ENCODE data around the gene PRRX1.

The PRRX1 gene

DNA sequence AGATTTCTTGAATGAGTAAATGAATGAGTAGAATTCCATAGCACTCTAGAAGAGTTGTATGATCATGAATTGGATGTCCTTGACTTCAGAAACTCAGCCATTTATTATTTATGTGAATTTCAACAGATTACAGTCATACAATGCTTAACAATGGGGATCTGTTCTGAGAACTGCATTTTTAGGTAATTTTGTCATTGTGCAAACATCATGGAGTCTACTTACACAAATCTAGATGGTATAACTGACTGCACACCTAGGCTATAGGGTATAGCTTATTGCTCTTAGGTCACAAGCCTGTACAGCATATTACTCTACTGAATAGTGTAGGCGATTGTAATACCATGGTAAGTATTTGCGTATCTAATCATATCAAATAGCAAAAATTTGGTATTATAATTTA, 59.6 kb downstream of the PRRX1 start:
- no peak for DNase-seq

DNA sequence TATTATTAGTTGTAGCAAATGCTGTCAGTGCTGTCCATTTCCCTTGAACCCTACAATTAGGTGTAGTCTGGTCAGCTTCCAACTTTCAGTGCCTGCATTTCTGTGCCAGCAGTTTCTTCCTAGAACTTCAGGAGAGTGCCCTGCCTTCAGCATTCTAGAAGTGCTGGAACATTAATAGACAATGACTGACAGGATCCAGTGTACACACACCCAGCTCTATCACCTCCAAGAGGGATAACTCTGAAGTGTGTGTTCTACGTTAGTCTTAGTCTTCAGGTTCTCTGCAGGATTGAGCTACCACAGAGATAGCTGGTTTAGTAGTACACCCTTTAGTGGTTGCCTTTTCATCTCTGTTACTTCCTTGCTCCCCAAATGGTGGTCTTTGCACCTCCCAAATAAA, 61.4 kb downstream of the PRRX1 start:
- no peak for DNase-seq

DNA sequence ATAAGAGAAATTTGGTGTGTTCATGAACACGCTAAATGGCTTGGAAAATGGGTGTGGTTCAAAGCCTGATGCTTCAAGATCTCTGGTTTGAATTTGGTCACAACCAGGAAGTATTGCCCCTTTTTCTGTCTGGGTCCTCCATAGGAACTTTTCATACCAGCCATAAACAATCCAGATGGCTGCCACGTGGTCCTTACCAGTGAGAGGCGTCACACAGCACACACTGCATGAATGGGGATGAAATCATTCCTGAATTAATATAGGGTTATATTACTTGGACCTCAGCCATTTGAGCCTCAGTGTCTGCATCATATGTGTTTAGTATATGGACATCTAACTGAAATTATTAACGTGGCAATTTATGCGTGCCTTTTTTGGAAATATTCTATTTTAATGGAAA, 64.0 kb downstream of the PRRX1 start:
- no peak for DNase-seq

DNA sequence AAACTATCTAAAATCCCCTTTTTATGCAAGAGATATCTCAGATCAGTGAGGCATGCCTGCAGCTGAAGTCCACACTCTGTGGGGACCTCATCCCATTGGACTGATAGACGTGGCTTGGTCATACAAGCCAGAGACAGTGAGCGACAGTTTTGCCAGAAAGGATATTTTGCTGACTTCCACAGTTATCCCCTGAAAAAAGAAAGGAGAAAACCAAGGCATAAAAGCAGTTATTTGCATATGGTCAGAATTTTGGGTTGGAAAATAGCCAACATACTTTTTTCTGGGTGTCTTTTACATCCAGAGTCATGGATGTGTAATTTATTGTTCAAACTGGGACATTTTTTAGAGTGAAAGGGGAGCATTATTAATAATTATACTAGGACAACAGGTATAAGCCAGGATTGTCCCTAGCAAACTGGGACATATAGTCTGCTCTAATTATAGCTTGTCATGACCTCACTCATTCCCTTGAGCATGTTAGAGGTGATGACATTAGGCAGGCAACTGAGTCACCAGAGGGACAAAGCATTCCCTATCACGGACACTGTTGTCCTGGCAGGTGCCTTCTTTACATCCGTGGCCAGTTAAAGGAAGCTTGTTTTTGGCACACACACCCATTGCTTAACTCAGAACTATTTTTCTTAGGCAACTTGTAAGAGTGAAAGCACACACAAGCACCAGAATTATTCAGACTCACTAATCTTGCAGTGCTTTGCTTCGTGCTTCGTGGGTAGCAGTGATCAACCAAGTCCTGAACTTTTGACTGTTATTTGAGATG, 65.5 kb downstream of the PRRX1 start:
- DNase-seq = no peak

DNA sequence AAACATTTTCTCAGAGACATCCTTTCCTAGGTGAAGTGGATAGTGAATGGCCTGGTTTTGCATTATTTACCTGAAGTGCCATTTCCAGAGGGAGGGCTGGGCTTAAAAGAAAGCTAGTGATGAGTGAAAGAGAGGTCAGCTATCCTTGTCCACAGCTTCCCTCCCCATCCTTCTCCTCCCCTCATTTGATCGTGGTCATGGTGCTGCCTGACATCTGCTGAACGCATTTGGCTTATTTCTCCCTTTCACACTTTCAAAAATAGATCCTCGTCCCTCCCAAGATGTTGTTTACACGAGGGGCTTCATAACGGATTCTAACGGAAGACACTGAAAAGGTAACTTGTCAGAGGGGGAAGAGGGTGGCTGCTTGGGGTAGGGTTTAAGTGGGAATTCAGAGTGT, 66.1 kb downstream of the PRRX1 start:
- DNase-seq = no peak

DNA sequence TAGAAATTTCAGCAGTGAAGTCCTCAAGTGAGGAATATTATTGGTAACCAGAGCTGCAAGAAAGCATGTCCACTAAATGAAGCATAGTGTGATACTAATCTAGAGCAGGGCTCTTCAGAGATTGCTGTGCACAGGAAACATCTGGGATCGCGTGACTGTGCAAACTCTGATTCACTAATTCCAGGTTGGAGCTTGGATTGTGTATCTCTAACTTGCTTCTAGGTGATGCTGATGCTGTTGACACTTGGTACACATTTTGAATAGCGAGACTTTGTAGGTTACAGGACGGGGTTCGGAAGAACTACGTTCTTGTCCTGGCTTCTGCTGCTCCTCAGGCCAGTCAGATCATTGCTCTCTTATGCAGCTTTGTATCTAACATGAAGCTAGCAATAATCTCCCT, 66.5 kb downstream of the PRRX1 start:
- no peak for DNase-seq

DNA sequence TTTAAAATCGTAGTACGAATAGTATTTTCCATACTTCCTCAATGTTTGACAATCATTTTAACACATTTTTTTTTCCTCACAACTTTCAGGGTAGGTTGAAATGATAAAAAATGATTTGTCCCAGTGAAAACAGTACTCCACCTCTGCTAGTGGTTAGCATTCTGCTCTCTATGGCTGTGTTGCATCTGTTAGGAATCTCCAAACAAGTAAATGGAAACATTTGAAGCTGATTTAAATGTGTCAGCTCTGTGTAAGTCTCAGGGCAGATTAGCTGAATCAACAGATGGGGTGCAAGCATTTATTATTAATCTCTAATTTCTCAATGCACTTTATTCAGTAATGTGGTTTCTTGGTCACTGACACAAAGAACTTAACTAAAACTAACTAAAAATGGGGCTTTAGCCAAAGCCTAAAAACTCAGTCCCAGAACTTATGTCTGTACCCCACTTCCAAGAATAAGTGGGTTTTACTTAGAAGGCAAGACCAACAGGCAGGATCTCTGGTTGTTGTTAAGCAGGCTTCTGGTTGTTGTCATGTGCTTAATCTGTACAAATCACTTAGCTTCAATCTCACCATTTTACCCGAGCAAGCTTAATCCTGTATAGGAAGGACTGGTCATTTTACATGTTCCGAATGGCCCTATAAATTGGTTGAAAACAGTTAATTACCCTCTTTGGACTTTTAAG, 67.8 kb downstream of the PRRX1 start:
- no peak for DNase-seq

DNA sequence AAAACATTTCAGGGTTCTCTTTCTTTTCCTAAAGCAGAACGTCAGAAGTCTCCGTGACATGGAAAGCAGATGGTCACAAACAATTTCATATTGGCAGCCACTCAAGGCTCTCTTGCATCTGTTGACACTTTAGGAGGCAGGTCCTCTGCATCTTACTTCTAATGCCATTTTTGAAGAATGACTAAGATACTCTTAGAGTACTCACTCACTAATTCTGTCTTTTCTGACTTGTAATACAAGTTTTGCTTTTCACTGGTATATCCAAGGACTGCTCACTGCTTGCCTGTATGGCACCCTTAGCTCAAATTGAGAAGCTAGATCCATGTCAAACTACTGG, 68.3 kb downstream of the PRRX1 start:
- DNase-seq = no peak

DNA sequence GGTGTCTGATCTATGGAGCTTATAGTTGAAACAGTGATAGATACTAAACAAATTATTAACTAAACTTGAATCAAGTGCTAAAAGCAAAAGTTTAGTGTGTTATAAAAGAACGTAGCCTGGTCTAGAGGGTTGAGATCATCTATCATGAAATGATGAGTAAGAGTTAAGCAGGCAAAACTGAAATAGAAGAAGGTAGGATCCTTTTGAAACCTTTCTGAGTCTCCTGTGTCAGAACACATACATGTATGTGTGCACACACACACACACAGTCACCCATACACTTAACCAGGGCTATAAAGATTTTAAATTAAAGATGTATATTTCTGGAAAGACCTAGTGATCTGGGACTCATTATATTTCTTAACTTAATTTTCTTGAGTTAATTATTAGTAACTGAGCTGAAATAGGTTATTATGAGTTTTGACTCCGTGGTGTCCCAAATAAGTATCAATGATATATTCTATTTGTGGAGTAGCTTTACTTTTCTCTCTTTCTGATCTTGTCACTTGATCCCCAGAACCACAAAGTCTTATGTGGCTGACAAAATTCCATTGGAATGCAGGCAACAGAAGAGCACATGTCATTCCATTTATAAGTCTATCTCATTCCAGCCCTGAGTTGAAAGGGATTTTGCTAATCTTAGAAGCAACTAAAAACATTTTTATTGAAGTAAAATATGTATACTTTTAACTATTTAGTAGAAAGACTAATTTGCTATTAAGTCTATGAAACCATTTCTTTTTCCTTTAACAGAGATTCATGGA, 70.7 kb downstream of the PRRX1 start:
- DNase-seq = no peak

DNA sequence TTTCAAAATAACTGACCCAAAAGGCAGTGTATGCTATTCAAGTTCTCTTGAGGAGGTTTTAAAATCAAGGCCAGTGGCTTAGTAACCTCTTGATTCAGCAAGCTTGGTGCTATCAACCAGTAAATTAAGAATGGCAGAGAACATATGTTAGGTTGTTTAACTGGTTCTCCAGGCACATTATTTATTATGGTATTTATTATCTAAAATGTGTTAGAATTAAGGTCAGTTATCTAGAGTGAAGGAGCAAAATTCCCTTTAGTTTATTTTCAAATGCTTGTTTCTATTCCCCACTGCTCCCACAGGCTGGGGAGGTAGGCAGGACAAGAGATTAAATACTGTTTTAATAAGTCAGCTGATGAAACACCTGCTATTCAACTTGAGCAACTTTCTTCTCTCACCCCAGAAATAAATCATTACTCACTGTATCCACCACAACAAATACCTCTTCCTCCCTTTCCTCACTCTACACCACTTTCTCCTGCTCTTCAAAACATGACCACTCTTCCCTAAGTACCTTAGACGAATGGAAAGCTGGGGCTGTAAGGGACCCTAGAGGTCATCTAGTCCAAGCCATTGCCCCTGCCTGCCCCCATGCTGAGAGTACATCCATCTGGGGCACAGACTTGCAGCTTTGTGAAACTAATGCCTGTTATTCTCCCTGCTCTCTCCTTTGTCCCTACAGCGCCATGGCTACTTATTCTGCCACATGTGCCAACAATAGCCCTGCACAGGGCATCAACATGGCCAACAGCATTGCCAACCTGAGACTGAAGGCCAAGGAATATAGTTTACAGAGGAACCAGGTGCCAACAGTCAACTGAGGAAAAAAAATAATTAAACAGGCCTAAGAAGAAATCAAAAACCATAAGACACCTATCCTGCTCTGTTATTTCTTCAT, 71.7 kb downstream of the PRRX1 start:
- DNase-seq = no peak

DNA sequence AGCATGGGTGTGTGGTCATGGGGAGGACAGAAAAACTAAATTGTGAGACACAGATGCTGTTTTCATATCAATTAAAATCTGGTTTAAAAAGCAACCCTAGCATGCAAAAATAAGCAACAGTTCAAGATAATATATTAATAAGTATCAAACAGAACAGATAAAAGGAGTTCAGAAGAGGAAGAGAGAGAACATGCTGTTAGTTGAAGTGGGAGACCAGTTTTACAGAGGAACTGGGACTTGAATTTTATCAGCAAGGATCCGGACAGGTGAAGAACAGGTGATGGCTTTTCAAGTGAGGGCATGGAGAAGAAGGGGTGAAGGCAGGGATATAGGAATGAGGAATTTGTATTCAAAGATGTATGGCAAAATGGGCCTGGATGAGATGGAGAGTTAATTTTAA, 75.9 kb downstream of the PRRX1 start:
- no peak for DNase-seq

DNA sequence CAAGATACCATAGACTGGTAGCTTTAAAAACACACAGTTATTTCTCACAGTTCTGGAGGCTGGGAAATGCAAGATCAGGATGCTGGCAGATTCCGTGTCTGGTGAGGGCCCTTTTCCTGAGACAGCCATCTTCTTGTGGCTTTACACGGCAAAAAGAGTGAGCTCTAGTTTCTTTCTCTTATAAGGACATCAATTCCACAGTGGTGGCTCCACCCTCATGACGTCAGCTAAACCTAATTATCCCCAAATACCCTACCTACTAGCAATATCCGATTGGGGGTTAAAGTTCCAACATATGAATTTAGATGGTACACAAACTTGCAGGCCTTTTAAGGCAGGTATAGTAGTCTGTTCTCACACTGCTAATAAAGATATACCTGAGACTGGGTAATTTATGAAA, 77.7 kb downstream of the PRRX1 start:
- no peak for DNase-seq

DNA sequence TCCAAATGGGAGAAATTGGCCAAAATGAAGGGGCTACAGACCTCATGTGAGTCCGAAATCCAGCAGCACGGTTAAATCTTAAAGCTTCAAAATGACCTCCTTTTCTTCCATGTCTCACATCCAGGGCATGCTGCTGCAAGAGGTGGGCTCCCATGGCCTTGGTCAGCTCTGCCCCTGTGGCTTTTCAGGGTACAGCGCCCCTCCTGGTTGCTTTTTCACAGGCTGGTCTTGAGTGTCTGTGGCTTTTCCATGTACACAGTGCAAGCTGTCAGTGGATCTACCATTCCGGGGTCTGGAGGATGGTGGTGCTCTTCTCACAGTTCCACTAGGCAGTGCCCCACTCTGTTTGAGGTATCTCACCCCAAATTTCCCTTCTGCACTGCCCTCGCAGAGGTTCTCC, 78.7 kb downstream of the PRRX1 start:
- no peak for DNase-seq

DNA sequence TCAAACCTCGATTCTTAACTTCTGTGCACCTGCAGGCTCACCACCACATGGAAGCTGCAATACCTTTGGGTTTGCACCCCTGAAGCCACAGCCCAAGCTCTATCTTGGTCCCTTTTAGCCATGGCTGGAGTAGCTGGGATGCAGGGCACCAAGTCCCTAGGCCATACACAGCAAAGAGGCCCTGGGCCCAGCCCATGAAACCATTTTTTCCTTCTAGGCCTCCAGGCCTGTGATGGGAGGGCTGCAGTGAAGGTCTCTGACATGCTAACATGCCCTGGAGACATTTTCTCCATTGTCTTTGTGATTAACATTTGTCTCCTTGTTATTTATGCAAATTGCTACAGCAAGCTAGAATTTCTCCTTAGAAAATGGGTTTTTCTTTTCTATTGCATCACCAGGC, 79.2 kb downstream of the PRRX1 start:
- no peak for DNase-seq

DNA sequence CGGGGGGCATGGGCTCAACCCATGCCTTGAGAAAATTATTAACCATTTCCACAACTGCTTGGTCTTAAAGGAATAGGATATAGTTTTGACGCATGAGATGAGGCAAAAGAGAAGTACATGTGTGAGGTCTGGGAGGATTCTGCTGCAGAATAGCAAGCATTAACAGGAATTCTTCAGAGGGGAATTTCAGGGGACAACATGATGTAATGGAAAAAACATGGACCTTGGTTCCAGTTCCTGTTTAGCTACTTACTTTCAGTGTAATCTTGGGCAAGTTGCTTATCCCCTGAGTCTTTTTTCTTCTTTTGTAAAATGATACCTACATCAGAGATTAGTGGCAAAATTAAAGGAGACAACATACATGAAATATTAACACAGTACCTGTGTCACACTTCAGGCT, 85.6 kb downstream of the PRRX1 start:
- DNase-seq = no peak

DNA sequence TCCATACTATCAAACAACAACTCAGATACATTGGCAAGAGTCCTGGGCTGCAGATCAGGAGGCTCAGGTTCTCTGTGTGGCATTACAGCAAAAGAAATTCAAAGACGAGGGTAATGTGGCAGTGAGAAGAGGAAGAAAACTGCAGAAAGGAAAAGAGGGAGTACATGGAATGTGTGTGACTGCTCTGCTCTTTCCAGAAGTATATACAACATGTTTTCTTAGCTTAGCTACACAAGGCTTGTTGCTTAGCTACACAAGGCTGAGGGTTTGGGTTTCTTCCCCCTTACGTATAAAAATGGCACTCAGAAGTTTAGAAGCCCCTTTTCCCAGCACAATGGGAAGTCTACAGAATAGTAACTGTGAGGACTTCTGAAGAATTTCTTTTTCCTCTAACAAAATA, 86.0 kb downstream of the PRRX1 start:
- no peak for DNase-seq

DNA sequence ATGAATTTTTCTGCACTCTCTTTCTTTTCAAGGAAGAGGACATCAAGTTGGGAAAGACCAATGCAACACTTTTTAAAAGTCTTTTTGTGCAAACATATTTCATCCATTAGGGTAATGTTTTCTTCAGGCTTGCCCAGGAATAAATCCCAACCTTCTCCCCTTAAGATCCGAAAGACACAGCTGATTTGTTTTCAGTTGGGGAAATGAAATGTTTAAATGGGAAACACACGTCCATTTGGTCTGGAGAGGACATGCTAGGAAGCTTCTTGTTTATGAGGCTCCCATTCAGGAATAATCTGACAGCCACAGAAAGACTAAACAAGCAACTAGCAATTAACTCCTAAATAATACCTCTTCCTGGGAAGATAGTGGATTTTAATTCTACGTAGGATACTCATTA, 91.9 kb downstream of the PRRX1 start:
- no peak for DNase-seq

DNA sequence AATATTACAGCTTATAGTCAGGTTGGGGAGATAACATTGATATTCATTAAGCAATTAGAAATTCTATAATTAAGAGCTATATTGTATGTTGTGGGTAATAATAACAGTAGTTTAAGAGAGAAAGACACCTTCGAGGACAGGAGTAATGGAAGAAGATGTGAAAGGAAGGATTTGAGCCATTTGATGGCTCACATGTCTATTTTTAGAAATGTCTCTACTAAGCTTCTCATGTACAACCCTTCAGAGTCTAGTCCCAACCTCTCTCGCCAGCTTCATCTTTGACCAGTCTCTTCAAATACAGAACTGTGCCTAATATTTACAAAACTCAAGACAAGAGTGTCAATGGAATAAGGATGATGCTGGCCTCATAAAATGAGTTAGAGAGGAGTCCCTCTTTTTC, 95.1 kb downstream of the PRRX1 start:
- DNase-seq = no peak

DNA sequence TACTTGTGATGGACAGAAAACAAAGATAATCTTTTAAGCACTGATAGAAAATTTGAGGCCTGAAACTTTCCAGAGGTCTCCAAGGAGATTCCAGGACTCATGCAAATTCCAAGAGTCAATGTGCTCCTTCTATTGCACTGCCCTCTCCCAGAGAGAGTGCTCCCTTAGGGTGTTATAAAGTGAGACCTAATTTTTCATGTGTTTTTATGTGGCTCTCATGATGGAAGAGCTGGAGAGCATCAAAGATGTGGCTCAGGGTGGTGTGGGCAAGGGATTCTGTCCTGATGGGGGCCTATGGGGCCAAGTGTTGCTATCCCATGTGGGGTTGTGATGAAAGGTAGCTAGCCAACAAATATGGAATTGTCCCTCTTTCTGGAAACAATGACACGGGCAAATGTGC, 101.3 kb downstream of the PRRX1 start:
- no peak for DNase-seq

DNA sequence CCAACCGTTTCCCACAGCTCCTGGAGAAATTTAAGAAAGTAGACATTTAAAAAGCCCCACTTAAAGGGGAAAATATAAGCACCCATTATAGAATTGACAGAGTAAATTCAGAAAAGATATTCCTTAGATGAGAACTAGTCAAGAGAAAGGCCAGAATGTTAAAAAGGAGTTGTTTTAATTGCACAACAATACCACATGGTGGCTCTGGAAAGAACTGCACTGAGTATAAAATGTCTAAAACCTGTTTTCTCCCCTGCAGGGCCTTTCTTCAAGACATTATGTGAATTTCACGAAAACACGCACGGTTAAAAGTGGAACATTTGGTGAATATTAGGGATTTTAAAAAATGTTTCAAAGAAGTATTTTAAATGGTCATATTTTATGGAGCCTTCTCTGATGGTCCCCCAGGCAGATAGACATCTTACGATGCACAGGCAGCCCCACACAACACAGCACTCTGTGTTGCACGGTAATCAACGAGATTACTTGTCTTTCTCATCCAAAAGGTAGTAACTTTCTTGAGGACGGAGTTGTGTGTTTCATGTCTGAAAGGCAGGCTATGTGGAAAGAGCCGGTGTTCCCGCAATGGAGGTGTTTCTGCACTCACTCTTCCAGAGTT, 101.9 kb downstream of the PRRX1 start:
- DNase-seq = peak; percentile 11

DNA sequence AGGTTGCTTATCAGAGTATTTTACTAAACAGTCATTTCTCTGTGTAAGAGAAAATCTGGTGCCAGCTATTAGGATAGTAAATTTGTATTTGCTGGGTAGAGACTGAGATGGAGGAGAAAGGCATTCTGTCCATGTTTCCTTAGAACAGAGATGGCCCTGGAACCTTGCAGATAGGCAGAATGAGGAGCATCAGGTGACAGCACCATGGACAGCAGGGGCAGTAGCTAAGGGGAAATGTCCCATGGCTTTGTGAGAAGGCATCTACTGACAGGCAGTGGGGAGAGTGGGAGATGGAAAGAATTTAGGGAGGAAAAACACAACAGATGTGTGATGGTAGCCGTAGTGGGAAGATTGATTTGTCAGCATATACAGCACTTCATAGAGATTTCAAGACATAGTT, 105.0 kb downstream of the PRRX1 start:
- no peak for DNase-seq

DNA sequence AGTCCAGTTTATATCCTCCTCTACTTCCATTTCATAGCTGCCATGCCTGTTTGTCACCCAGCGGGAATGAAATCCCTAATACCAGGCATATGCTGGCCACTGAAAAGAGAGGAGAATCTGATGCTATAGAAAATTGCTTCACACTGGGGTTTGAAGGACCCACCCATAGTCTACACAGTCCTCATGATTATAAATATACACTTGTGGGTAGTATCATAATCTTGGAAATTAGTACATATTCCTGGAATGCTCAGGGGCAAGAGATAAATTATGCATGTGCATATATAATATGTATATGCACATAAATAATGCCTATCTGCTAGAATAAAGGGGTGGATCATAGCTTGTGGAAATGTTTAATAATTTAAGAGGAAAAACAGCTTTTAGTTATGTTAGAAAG, 105.8 kb downstream of the PRRX1 start:
- no peak for DNase-seq

DNA sequence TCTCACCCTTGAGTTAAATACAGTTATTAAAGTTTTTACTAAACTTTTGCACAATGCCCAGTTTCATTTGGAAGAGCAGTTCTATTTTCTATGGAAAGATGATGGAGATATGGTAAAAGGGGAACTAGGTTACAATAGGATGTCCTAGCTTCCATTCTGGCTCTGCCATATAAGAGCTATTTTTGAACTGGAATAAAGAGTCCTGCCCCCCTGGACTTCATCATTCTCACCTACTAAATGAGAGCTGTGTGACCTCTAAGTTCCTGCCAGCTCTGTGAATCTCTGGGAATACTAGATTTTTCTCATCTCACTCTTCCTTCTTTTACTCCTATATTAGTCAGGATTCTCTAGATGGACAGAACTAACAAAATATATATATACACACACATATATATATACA, 106.3 kb downstream of the PRRX1 start:
- no peak for DNase-seq

Measured in NCI-H1092 treated with DMSO at 0.1 percent for 48 hours (cell line).